HepG2 (cell line): ENCODE results near the gene TSPYL4. TPM values are rescaled to one million over a fixed set of nuclear protein-coding genes. Genes with fewer than 3 reads are reported as not detected.

Experiments used
- ARNT ChIP-seq: fragments of 450-650 bp; IDR thresholded peaks from 2 replicates; pipeline ENCODE4 v1.6.1; 2017
- ASH2L ChIP-seq: fragments of 300-600, 200-600 bp; sonication (generic); IDR thresholded peaks from 2 replicates; pipeline ENCODE4 v1.7.0; 2017; ENCODE audit warnings: low read depth, mild to moderate bottlenecking, moderate library complexity, mixed read lengths, low read length; ENCODE audit not compliant: insufficient read length
- CREB3 ChIP-seq: sonication (generic); formaldehyde crosslinking; IDR thresholded peaks from 2 replicates; pipeline ENCODE4 v1.5.0; 2020; ENCODE audit warnings: missing genetic modification reagents
- DBP ChIP-seq: sonication (generic); formaldehyde crosslinking; IDR thresholded peaks from 2 replicates; pipeline ENCODE4 v1.4.0; 2020; ENCODE audit warnings: missing genetic modification reagents; ENCODE audit errors: not compliant biosample characterization
- DMAP1 ChIP-seq: IDR thresholded peaks from 2 replicates; pipeline ENCODE4 v1.6.1; 2016
- ELF1 ChIP-seq: sonication (generic); formaldehyde crosslinking; IDR thresholded peaks from 2 replicates; pipeline ENCODE4 v1.4.0; 2020; ENCODE audit warnings: missing genetic modification reagents
- JARID2 ChIP-seq: sonication (generic); formaldehyde crosslinking; IDR thresholded peaks from 2 replicates; pipeline ENCODE4 v1.8.1; 2023; ENCODE audit warnings: missing genetic modification reagents, inconsistent platforms; ENCODE audit not compliant: insufficient replicate concordance
- KLF9 ChIP-seq: IDR thresholded peaks from 2 replicates; pipeline ENCODE4 v1.6.1; 2016; ENCODE audit warnings: low read depth
- MLXIP ChIP-seq: sonication (generic); formaldehyde crosslinking; IDR thresholded peaks from 2 replicates; pipeline ENCODE4 v1.9.0; 2021; ENCODE audit warnings: missing genetic modification reagents, borderline replicate concordance
- MYNN ChIP-seq: sonication (generic); formaldehyde crosslinking; IDR thresholded peaks from 2 replicates; pipeline ENCODE4 v1.4.0; 2020; ENCODE audit warnings: mild to moderate bottlenecking, low read depth, missing genetic modification reagents
- NFKBIZ ChIP-seq: IDR thresholded peaks from 2 replicates; pipeline ENCODE4 v1.6.1; 2018; ENCODE audit warnings: missing genetic modification reagents, missing compliant biosample characterization
- NFYB ChIP-seq: sonication (generic); formaldehyde crosslinking; IDR thresholded peaks from 2 replicates; pipeline ENCODE4 v1.4.0; 2020; ENCODE audit warnings: missing genetic modification reagents
- SIX1 ChIP-seq: sonication (generic); formaldehyde crosslinking; IDR thresholded peaks from 2 replicates; pipeline ENCODE4 v1.4.0; 2020; ENCODE audit warnings: missing genetic modification reagents, borderline replicate concordance
- SMARCC2 ChIP-seq: fragments of 450-650 bp; IDR thresholded peaks from 2 replicates; pipeline ENCODE4 v1.6.1; 2017; ENCODE audit warnings: antibody characterized with exemption, mild to moderate bottlenecking
- SRSF9 ChIP-seq: fragments of 200-400 bp; formaldehyde crosslinking; IDR thresholded peaks from 2 replicates; pipeline ENCODE4 v1.6.1; 2018; ENCODE audit warnings: borderline replicate concordance, mild to moderate bottlenecking, low read depth, low read length; ENCODE audit not compliant: insufficient read depth, poor library complexity, severe bottlenecking
- TFE3 ChIP-seq: IDR thresholded peaks from 2 replicates; pipeline ENCODE4 v1.6.1; 2016
- TOE1 ChIP-seq: sonication (generic); formaldehyde crosslinking; IDR thresholded peaks from 2 replicates; pipeline ENCODE4 v1.4.0; 2020; ENCODE audit warnings: mild to moderate bottlenecking, missing genetic modification reagents
- TSC22D2 ChIP-seq: sonication (generic); formaldehyde crosslinking; IDR thresholded peaks from 2 replicates; pipeline ENCODE4 v1.5.1; 2020; ENCODE audit warnings: missing genetic modification reagents, mild to moderate bottlenecking, borderline replicate concordance
- ZNF20 ChIP-seq: sonication (generic); formaldehyde crosslinking; IDR thresholded peaks from 2 replicates; pipeline ENCODE4 v1.4.0; 2020; ENCODE audit warnings: mild to moderate bottlenecking, moderate library complexity, missing genetic modification reagents
- ZNF331 ChIP-seq: sonication (generic); formaldehyde crosslinking; IDR thresholded peaks from 2 replicates; pipeline ENCODE4 v1.4.0; 2020; ENCODE audit warnings: missing genetic modification reagents
- ZNF598 ChIP-seq: sonication (generic); formaldehyde crosslinking; IDR thresholded peaks from 2 replicates; pipeline ENCODE4 v1.5.1; 2020; ENCODE audit warnings: mild to moderate bottlenecking, missing genetic modification reagents, borderline replicate concordance
- ZNF639 ChIP-seq: conservative IDR thresholded peaks from 2 replicates; pipeline ENCODE4 v1.6.1; 2018; ENCODE audit warnings: missing genetic modification reagents
- polyA plus RNA-seq, 8 experiments: library from polyadenylated mRNA; depleted of rRNA in 3 of 8; stranded (reverse) in 7 of 8; unstranded in 1 of 8; fragments of >200 nt; fragmentation: Illumina TruSeq in 4 of 8; extraction: Trizol in 4 of 8; gene quantifications; 2 replicates each; pipeline versions ENCODE4 v1.2.1 to v1.2.3, GENCODE V29; 2011 to 2016; ENCODE audit warnings: low read depth in 4 of 8, missing spikeins in 1 of 8, mixed read lengths in 1 of 8; ENCODE audit not compliant: insufficient read depth in 1 of 8
- total RNA-seq, 5 experiments: library from RNA; depleted of rRNA; stranded (reverse); fragments of >200 nt; fragmentation: Illumina TruSeq; extraction: Trizol; gene quantifications; 2 replicates each; pipeline ENCODE4 v1.2.3, GENCODE V29; 2016; ENCODE audit warnings: low read depth in 1 of 5

TSPYL4 gene
- total and polyA plus RNA-seq, 2 of the 13 experiments (the other 11 are each of a cell fraction or from before 2014, with no cell fraction given), result 18.0 to 19.7 TPM

GRCh38 chr6:116279232-116280160 is 25.6 kb upstream of the TSPYL4 start, which contains the start of gene TSPYL1 (continued):
- TF ChIP-seq ASH2L (peak; percentile 86), KLF9 (peak; percentile 29; the same call in 1 of the 2 replicates), ZNF598 (peak; percentile 95), DMAP1 (CRISPR knock-in tag) (peak; percentile 85; the same call in 1 of the 2 replicates), NFKBIZ (CRISPR knock-in tag) (peak; percentile 15), ZNF331 (no peak), CREB3 (CRISPR knock-in tag) (no peak), ELF1 (CRISPR knock-in tag) (no peak; the same call in 1 of the 2 replicates), MYNN (CRISPR knock-in tag) (no peak), DBP (CRISPR knock-in tag) (no peak), NFYB (CRISPR knock-in tag) (peak; percentile 96), ARNT (no peak), ZNF639 (no peak), TFE3 (no peak; the same call in 1 of the 2 replicates), SMARCC2 (no peak), TSC22D2 (no peak), ZNF20 (CRISPR knock-in tag) (no peak), TOE1 (no peak), MLXIP (no peak), SIX1 (CRISPR knock-in tag) (no peak; the same call in 1 of the 2 replicates), JARID2 (CRISPR knock-in tag) (no peak), SRSF9 (no peak)
